Measurements from ENCODE around the gene CLMP. TPM values are rescaled to one million over a fixed set of nuclear protein-coding genes. Genes with fewer than 3 reads are reported as not detected.
A peak's percentile ranks its signal among the peaks of the same experiment; 100 is the strongest.

The CLMP gene
- total RNA-seq, 2 experiments from 2014 or later, result 0.06 to 0.19 TPM

DNA sequence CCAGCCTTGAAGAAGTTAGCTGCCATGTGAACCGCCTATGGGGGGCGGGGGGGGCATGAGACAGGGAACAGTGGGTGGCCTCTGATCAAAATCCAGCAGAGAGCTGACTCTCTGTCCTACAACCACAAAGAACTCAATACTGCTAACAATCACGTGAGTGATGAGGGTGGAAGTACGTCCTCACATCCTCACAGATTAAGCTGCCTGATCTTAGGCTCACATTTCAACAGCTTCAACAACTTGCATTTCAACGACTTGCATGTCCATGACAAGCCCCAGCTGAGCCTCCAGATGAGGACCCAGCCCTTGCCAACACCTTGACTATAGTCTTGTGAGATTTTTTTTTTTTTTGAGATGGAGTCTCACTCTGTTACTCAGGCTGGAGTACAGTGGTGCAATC, 51.6 kb downstream of the CLMP start:
- POLR2A ChIA-PET, result no interaction called here
- no peaks in the 10 kb centered on the region for H3K4me1 Mint-ChIP-seq (ENCODE audit: low read depth)
- TF ChIP-seq, protein P1, sequence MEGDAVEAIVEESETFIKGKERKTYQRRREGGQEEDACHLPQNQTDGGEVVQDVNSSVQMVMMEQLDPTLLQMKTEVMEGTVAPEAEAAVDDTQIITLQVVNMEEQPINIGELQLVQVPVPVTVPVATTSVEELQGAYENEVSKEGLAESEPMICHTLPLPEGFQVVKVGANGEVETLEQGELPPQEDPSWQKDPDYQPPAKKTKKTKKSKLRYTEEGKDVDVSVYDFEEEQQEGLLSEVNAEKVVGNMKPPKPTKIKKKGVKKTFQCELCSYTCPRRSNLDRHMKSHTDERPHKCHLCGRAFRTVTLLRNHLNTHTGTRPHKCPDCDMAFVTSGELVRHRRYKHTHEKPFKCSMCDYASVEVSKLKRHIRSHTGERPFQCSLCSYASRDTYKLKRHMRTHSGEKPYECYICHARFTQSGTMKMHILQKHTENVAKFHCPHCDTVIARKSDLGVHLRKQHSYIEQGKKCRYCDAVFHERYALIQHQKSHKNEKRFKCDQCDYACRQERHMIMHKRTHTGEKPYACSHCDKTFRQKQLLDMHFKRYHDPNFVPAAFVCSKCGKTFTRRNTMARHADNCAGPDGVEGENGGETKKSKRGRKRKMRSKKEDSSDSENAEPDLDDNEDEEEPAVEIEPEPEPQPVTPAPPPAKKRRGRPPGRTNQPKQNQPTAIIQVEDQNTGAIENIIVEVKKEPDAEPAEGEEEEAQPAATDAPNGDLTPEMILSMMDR (IDR thresholded peaks at IDR 0.05), result no peak
- DNase-seq, result no peak
- no peak overlapping the region for H3K27ac Mint-ChIP-seq
- no peaks in the 10 kb centered on the region for H3K9me3 Mint-ChIP-seq
- H3K4me3 Mint-ChIP-seq, result no peak overlapping the region
- H3K4me3 ChIP-seq (ENCODE audit: low read length), result no peak overlapping the region
- no peak for ATAC-seq (ENCODE audit: poor library complexity)
- H3K27me3 Mint-ChIP-seq, result no peaks in the 10 kb centered on the region
- no peaks in the 10 kb centered on the region for H3K36me3 Mint-ChIP-seq (ENCODE audit: low read depth)
- intact Hi-C loops (cut with DNase I, micrococcal nuclease), result no loop called here
- H3K27me3 ChIP-seq (ENCODE audit: control insufficient read depth in 1 of 2, insufficient read depth in 2 of 2, low read length in 2 of 2), result no peaks in the 10 kb centered on the region
- no peaks in the 10 kb centered on the region for H3K9me3 ChIP-seq (ENCODE audit: control insufficient read depth in 1 of 2, insufficient read depth in 1 of 2, low read length in 2 of 2)
- CTCF ChIA-PET, result no interaction called here
- H3K27ac ChIP-seq (ENCODE audit: low read depth in 1 of 2, low read length in 2 of 2), result no peak overlapping the region
- H3K4me1 ChIP-seq (ENCODE audit: insufficient read depth, low read length), result no peaks in the 10 kb centered on the region
- no peaks in the 10 kb centered on the region for H3K36me3 ChIP-seq (ENCODE audit: insufficient read depth, low read length)

DNA sequence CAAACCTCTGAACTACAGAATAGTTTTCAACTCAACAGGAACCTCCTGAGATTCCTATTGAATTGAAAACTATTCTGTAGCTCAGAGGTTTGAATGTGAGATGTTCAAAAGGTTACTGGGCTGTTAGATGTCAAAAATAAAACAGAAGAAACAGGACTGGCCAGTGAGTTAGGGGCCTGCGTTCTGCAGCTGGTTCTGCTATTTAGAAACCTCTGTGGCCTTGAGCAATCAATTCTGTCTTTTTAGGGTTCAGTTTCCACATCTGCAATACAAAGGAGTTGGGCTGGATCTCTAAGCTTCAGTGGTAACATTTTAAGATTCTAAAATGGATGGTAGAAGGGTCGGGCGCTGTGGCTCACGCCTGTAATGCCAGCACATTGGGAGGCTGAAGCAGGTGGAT, 55.8 kb downstream of the CLMP start:
- Histone ChIP-seq H3K27ac (ENCODE audit: low read depth in 1 of 2, low read length in 2 of 2) (no peak overlapping the region), H3K9me3 (ENCODE audit: control insufficient read depth in 1 of 2, insufficient read depth in 1 of 2, low read length in 2 of 2) (no peaks in the 10 kb centered on the region), H3K36me3 (ENCODE audit: insufficient read depth, low read length) (no peaks in the 10 kb centered on the region), H3K4me3 (ENCODE audit: low read length) (no peak overlapping the region), H3K4me1 (ENCODE audit: insufficient read depth, low read length) (no peaks in the 10 kb centered on the region), H3K27me3 (ENCODE audit: control insufficient read depth in 1 of 2, insufficient read depth in 2 of 2, low read length in 2 of 2) (no peaks in the 10 kb centered on the region)
- H3K4me3 Mint-ChIP-seq, result no peak overlapping the region
- H3K4me1 Mint-ChIP-seq (ENCODE audit: low read depth), result no peaks in the 10 kb centered on the region
- no peak overlapping the region for H3K27ac Mint-ChIP-seq
- ATAC-seq (ENCODE audit: poor library complexity), result no peak
- no peak for DNase-seq
- intact Hi-C loops (cut with DNase I, micrococcal nuclease), result no loop called here
- ChIA-PET POLR2A (no interaction called here), CTCF (interaction anchor here (1.0 kb wide), 1 partner anchor 108 kb away, joined by 3 read pairs; no protein-coding TSS in a partner anchor)
- no peaks in the 10 kb centered on the region for H3K36me3 Mint-ChIP-seq (ENCODE audit: low read depth)
- TF ChIP-seq, protein P1 (IDR thresholded peaks at IDR 0.05), result no peak
- H3K9me3 Mint-ChIP-seq, result no peaks in the 10 kb centered on the region
- no peaks in the 10 kb centered on the region for H3K27me3 Mint-ChIP-seq

DNA sequence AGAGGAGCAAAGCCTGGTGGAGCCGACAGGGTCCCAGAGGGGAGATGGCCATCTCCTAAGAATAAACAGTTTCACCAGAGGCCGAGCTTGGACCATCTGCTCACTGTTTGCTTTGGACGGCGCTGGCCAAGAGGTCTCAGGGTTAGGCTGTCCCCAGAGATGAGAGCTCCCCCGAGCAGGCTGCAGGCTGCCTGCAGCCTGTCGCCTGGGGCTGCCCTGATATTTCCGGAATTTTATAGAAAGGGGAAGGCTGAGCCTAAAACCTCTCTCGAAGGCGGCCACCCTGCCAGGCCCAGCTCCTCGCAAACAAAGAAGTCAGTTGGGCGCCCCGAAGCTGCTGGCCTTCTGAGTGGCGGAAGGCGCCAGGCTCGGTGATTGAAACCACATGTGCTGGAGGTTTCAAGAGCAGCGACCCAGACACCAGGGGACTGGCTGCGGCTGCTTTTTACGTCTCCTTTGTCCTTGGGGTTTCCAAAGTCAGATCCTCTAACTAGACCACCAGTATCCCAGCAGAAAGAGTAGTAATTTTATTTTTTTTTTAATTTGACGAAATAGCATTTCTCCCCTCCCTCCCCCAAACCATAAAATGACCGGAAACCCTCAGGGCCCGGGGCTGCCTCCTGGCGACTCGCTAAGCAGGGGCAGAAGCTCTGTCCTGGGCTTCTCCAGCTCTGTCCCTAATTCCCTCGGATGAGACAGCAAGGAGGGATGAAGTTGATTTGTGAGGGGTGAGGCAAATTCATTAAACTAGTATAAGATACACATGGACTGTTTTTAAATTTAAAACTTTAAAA, 57.4 kb downstream of the CLMP start:
- Histone ChIP-seq H3K27me3 (ENCODE audit: control insufficient read depth in 1 of 2, insufficient read depth in 2 of 2, low read length in 2 of 2) (no peaks in the 10 kb centered on the region), H3K36me3 (ENCODE audit: insufficient read depth, low read length) (no peaks in the 10 kb centered on the region), H3K4me3 (ENCODE audit: low read length) (no peak overlapping the region), H3K9me3 (ENCODE audit: control insufficient read depth in 1 of 2, insufficient read depth in 1 of 2, low read length in 2 of 2) (no peaks in the 10 kb centered on the region), H3K27ac (ENCODE audit: low read depth in 1 of 2, low read length in 2 of 2) (no peak overlapping the region), H3K4me1 (ENCODE audit: insufficient read depth, low read length) (no peaks in the 10 kb centered on the region)
- intact Hi-C loops (cut with DNase I, micrococcal nuclease), result no loop called here
- CTCF ChIA-PET, result no interaction called here
- H3K27ac Mint-ChIP-seq, result no peak overlapping the region
- TF ChIP-seq, protein P1 (IDR thresholded peaks at IDR 0.05), result no peak
- H3K4me1 Mint-ChIP-seq (ENCODE audit: low read depth), result no peaks in the 10 kb centered on the region
- DNase-seq (peak in 3 of 14 experiments; percentile 5 to 23 (median 12)), ATAC-seq (ENCODE audit: poor library complexity) (no peak)
- no peak overlapping the region for H3K4me3 Mint-ChIP-seq
- no peaks in the 10 kb centered on the region for H3K27me3 Mint-ChIP-seq
- H3K36me3 Mint-ChIP-seq (ENCODE audit: low read depth), result no peaks in the 10 kb centered on the region
- POLR2A ChIA-PET, result no interaction called here
- no peaks in the 10 kb centered on the region for H3K9me3 Mint-ChIP-seq
